Liver (tissue), 3 donors: ENCODE data around the gene ERMAP.

Source experiments
- CTCF ChIP-seq: fragments of 150-350 bp; IDR thresholded peaks from 2 replicates; pipeline ENCODE4 v1.5.1; 2017; ENCODE audit warnings: improper control_type of control experiment, low read depth, low read length; ENCODE audit not compliant: missing input control
- FOXA1 ChIP-seq: IDR thresholded peaks from 2 replicates; pipeline ENCODE4 v1.6.1; 2016; ENCODE audit warnings: antibody characterized with exemption
- HNF4G ChIP-seq: IDR thresholded peaks from 2 replicates; pipeline ENCODE4 v1.6.1; 2016; ENCODE audit warnings: antibody characterized with exemption
- JUND ChIP-seq, 2 donors: IDR thresholded peaks; 2 replicates each; pipeline ENCODE4 v1.6.1; 2016; ENCODE audit warnings: antibody characterized with exemption in 2 of 2
- RAD21 ChIP-seq, 2 donors: IDR thresholded peaks; 2 replicates each; pipeline ENCODE4 v1.6.1; 2016; ENCODE audit warnings: antibody characterized with exemption in 2 of 2, mild to moderate bottlenecking in 2 of 2
- SP1 ChIP-seq: IDR thresholded peaks from 2 replicates; pipeline ENCODE4 v1.6.1; 2018; ENCODE audit warnings: antibody characterized with exemption, mild to moderate bottlenecking
- TAF1 ChIP-seq: conservative IDR thresholded peaks from 2 replicates; pipeline ENCODE4 v1.6.1; 2016; ENCODE audit warnings: antibody characterized with exemption, mild to moderate bottlenecking
- YY1 ChIP-seq: IDR thresholded peaks from 2 replicates; pipeline ENCODE4 v1.6.1; 2016; ENCODE audit warnings: antibody characterized with exemption, mild to moderate bottlenecking
- TF ChIP-seq, protein P1 (sequence below): IDR thresholded peaks from 2 replicates; pipeline ENCODE4 v1.6.1; 2016; ENCODE audit warnings: antibody characterized with exemption, mild to moderate bottlenecking
- TF ChIP-seq, protein P2 (sequence below): IDR thresholded peaks from 2 replicates; pipeline ENCODE4 v1.6.1; 2016; ENCODE audit warnings: antibody characterized with exemption
- donor health status: healthy.
- donor health status: healthy.

DNA sequence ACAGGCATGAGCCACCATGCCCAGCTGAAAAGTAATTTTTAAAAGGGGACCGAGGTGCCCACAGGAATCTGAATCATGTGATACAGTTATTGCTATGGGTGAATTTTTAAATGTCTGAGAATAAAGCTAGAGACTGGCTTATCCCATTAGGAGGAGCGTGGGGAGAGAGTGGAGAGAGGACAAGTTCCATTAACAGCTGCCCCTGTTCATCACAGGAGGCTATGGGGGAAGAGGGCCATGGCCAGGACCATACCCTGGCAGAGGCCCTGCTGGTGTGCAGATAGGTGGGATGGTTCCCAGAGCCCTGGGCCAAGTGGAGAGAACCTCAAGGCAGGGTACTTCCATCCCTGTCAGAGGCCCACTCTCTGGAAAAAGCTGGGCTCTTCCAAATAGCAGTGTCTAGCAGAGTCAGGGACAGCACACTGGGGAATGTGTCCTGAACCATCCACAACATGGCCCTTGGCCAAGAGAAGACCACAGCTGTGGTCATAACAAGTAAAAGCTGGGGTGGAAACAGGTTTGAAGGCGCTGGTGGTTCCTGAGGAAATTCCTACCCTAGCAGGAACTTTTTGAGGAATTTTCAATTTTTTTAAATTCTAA lies 15.8 kb downstream of the ERMAP start:
- no peak for TF ChIP-seq TAF1
- TF ChIP-seq RAD21 (IDR thresholded peaks at IDR 0.05) = no peak
- no peak for TF ChIP-seq FOXA1
- TF ChIP-seq, protein P1, sequence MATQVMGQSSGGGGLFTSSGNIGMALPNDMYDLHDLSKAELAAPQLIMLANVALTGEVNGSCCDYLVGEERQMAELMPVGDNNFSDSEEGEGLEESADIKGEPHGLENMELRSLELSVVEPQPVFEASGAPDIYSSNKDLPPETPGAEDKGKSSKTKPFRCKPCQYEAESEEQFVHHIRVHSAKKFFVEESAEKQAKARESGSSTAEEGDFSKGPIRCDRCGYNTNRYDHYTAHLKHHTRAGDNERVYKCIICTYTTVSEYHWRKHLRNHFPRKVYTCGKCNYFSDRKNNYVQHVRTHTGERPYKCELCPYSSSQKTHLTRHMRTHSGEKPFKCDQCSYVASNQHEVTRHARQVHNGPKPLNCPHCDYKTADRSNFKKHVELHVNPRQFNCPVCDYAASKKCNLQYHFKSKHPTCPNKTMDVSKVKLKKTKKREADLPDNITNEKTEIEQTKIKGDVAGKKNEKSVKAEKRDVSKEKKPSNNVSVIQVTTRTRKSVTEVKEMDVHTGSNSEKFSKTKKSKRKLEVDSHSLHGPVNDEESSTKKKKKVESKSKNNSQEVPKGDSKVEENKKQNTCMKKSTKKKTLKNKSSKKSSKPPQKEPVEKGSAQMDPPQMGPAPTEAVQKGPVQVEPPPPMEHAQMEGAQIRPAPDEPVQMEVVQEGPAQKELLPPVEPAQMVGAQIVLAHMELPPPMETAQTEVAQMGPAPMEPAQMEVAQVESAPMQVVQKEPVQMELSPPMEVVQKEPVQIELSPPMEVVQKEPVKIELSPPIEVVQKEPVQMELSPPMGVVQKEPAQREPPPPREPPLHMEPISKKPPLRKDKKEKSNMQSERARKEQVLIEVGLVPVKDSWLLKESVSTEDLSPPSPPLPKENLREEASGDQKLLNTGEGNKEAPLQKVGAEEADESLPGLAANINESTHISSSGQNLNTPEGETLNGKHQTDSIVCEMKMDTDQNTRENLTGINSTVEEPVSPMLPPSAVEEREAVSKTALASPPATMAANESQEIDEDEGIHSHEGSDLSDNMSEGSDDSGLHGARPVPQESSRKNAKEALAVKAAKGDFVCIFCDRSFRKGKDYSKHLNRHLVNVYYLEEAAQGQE = no peak
- TF ChIP-seq CTCF = no peak
- no peak for TF ChIP-seq YY1
- TF ChIP-seq, protein P2, sequence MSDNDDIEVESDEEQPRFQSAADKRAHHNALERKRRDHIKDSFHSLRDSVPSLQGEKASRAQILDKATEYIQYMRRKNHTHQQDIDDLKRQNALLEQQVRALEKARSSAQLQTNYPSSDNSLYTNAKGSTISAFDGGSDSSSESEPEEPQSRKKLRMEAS = no peak
- TF ChIP-seq SP1 = no peak
- TF ChIP-seq JUND (IDR thresholded peaks at IDR 0.05) = no peak
- no peak for TF ChIP-seq HNF4G
